HG02588 (cell line): ENCODE measurements around the gene CDCP2.

ENCODE experiments used
- ATAC-seq: cut with Tn5 transposase; IDR thresholded peaks from one replicate; pipeline ENCODE4 v1.9.1; 2021; ENCODE audit warnings: mild to moderate bottlenecking, moderate library complexity; ENCODE audit not compliant: unreplicated experiment

Gene CDCP2

GRCh38 chr1:54152696-54153095, at the start of gene CDCP2:
CDCP2 (minus strand) TSS chr1:54153000; CDS start chr1:54152922, 78 bp downstream.
- no peak for ATAC-seq

- ATAC-seq = peak; percentile 6
Observed at GRCh38 chr1:54200519-54200997, 47.8 kb upstream of the CDCP2 start.

GRCh38 chr1:54199765-54200518, 47.1 kb upstream of the CDCP2 start, which contains the start of the genes CYB5RL and MRPL37:
CYB5RL (minus strand) TSS chr1:54200030; CDS start chr1:54195616, 4,414 bp downstream.
MRPL37 (plus strand) TSS chr1:54200167; CDS start chr1:54200244, 77 bp downstream.
- ATAC-seq = peak; percentile 97

GRCh38 chr1:54199151-54199764, 46.5 kb upstream of the CDCP2 start:
- no peak for ATAC-seq

DNA sequence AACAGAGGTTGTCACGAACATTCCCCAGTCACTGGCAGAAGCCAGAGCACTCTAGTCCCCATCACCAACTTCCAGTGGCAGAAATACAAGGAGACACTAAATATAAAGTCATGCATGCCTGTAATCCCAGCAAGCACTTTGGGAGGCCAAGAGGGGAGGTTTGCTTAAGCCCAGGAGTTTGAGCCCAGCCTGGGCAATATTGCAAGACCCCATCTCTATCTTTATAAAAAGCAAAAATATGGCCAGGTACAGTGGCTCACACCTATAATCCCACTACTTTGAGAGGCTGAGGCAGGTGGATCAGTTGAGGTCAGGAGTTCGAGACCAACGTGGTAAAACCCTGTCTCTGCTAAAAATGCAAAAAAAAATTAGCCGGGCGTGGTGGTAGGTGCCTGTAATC, 40.7 kb upstream of the CDCP2 start:
- ATAC-seq = no peak

DNA sequence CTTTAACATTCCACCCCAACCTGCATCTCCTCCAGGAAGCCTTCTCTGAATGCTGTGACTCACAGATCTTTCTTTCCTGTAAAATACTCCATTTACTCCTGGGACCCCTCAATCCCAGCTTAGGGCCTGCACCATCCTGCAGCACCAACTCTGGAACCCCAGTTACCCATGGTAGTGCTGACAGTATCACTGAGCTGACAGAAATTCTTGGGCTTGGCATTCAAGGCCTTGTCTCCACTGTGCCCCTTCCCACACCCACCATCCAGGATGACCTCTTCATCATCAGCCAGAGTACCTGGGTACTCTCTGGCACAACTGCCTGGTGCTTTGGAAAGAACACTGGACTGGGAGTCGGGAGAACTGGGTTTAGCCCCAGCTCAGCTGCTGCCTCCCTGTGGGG, 38.7 kb upstream of the CDCP2 start:
- no peak for ATAC-seq

DNA sequence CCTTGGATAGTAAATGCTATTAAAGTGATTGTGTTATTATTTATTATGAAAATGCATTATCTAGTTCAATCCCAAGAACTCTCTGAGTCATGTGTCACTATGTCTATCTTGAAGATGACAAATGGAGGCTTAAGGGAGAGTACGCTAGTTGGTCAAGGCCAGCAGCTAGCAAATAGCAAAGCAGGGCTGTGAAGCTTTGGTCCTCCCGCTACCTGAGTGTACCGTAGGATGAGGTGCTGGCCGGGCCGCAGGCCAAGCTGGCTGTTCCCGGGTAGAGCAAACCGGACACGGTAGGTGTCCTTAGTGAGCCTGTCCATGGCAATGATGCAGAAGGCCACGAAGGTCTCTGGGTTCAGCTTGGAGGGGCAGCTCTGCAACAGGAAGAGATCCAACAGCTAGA, 37.7 kb upstream of the CDCP2 start:
- ATAC-seq = no peak

GRCh38 chr1:54188291-54188690, 35.5 kb upstream of the CDCP2 start:
- no peak for ATAC-seq

DNA sequence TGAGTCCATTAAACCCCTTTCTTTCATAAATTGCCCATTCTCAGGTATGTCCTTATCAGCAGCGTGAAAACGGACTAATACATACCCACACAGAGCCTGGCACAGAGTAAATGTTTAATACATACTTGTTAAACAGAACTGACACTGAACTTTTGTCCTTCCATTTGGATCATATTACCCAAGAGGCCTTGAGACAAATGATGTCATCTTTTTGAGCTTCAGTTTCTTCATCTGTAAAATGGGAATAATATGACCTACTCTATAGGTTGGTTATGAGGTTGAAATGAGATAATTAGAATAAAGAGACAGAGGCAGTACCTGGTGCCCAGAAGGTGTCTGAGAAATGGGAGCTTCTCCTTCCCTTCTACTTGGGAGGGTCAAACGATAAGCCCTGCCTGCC, 33.3 kb upstream of the CDCP2 start:
- ATAC-seq = no peak

DNA sequence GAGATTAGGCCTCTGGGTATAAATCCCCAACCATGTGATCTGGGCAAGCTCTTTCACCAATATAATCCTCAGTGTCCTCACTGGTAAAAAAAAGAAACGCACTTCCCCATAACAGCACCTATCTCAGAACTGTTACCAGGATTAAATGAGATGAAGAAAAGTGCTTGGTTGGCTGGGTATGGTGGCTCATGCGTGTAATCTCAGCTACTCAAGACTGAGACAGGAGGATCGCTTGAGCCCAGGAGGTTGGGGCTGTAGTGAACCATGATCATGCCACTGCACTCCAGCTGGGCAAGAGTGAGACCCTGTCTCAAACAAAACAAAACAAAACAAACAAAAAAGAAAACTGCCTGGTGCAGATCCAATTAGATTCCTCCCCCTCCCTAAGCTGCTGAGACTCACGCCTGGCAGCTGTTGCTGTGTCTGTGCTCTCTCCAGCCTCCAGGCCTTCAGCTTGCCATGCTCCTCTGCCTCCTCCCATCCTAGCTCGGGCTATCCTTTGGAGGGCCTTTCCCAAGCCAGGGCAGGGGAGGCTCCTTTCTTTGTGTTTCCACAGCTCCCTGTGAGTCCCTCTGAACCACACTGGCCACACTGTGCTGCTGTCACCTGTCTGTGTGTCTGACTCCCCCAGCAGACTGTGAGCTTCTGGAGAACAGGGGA, 28.0 kb upstream of the CDCP2 start:
- no peak for ATAC-seq

GRCh38 chr1:54178296-54179070, 25.7 kb upstream of the CDCP2 start:
- ATAC-seq = no peak

- ATAC-seq = no peak
Observed at GRCh38 chr1:54177726-54178125, 24.9 kb upstream of the CDCP2 start.

DNA sequence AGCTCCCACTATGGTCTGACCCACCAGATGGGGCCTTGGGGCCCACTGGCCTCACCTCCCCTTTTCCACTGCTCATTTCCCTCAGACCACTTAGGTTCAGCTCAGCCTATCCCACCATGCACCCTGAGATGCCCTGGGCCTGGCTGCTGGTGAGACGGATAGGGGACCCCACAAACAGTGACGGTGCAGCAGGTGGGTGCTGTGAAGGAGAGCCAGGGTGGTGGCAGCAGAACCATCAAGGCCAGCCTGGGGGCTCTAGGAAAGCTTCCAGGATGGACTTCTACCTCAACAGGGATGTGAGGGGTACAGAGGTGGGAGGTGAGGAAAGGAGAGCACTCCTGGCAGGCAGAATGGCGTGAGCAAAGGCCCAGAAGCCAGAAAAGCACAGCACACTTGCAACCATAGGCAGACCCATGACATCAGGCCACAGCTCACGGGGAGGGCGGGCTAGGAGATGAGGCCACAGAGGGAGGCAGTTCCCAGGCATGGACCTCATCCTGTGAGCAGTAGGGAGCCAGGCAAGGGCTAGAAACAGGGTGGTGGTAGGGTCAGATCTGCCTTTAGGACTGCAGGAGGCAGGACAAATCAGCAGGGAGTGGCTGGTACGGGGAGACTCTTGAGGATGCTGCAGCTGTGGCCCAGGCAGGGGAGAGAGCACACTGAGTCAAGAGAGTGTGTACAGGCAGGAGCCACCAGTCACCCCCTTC, 24.0 kb upstream of the CDCP2 start:
- no peak for ATAC-seq

DNA sequence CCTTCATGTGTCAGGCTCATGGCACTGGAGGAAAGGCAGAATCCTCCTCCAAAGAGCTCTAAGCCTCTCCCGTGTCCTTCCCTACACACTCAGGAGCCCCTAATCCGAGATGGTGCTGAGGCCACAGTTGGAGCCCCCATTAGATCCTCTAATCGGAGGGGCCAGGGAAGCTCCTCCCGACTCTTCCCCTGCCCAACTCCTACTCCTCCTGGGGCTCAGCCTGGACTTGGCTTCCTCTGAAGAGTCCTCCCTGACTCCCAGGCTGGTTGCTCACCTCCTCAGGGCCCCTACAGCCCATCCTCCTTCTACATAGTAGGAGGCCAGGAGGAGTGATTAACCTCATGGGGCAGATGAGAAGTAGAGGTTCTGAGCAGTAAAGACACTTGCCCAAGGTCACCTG, 21.3 kb upstream of the CDCP2 start:
- ATAC-seq = no peak

DNA sequence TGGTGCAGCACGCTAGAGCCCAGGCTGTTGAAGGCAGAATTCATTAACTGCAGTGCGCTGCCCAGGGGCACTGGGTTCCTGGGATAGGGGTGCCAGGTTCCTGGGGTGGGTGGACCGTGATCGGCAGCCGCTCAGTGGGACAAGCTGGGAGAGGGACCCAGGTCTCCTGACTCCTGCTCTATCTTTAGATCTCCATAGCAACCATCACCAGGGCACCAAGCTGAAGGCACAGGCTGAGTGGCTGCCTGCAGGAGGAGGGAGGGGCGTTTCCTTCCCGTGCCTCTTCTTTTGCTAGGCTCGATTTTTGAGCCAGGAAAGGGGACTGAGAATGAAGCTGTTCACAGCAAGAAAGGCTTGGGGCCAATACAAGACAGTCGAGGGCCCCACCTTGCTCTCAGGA, 20.9 kb upstream of the CDCP2 start:
- no peak for ATAC-seq

DNA sequence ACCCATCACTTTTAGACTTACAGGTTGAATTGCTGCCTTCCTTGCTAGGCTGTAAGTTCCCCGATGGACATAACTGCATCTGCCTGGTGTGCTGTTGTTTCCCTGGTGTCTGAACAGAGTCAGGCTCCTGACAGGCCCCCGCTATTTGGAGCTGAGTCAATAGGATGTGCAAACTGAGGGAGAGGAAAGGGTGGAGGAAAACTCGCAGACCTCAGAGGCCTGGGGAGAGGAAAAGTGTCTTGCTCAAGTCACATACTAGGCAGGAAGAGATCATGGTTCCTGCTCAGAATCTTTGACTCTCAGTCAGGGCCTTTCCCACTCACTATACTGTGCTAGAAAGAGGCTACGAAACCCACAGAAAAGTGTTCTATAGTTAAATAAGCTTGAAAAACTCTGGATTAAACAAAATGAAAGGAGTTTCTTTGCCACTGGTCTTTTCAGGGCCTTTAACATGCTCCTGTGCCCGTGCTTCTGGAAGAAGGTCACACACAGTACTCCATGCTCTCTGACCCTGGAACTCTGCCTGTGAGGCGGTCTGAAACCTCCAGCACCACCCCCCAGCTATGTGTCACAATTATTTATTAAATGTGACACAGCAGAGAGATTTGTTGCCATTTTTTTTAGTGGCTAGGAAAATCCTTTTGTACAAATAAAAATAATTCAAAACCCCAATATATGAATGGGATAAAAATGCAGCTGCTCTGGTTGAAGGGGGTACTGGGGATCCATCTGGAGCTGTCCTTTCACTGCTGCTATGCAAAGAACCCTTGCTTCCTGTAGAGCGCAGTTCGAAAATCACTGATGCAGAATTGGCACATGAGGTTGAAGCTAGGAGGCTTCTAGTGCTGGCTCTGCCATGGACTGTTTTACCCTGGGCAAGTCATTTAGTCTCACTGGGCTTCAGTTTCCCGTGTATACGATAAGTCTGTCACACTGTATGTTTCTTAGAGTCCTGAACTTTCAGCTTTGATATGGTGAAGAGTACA, 20.1 kb upstream of the CDCP2 start:
- ATAC-seq = no peak

DNA sequence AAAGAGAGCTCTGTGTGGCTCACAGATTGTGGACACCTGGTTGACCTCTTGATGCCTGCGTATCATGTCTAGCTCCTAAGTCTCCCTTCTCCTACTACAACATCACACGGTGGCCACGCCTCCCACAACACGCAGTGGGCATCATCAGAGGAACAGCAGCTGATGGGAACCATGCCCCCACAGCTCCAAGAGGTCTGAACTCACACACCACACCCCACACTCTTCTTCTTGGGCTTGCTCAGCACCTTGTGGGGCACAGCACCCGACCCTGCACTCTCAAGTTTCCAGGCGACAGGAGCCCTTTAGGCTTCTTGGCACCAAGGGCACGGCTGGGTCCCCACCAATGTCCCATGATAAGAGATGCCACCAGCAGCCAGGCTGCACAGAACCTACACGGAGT, 18.8 kb upstream of the CDCP2 start:
- no peak for ATAC-seq

GRCh38 chr1:54171016-54171415, 18.2 kb upstream of the CDCP2 start:
- no peak for ATAC-seq

GRCh38 chr1:54169068-54169467, 16.3 kb upstream of the CDCP2 start:
- ATAC-seq = no peak
